Nephron progenitor cell (in vitro differentiated cells): ENCODE results near the gene IRF7.
"Not testable (repeated sequence)": the region's sequence is repeated elsewhere in the genome, so short reads cannot be mapped to it uniquely, and the experiment has no call there.

ENCODE experiments used
- DNase-seq: peaks from one replicate; pipeline ENCODE4 v3.0.0; 2021
- H3K27ac Mint-ChIP-seq: 2 replicates; pipeline ENCODE4 v1.8.0; 2021; ENCODE audit warnings: mild to moderate bottlenecking, moderate library complexity, mixed read lengths
- H3K27me3 Mint-ChIP-seq: 2 replicates; pipeline ENCODE4 v1.8.0; 2021; ENCODE audit warnings: mild to moderate bottlenecking, low read depth, mixed read lengths; ENCODE audit not compliant: poor library complexity
- H3K36me3 Mint-ChIP-seq: 2 replicates; pipeline ENCODE4 v1.8.0; 2021; ENCODE audit warnings: low read depth, mixed read lengths
- H3K4me1 Mint-ChIP-seq: 2 replicates; pipeline ENCODE4 v1.8.0; 2021; ENCODE audit warnings: mixed read lengths
- H3K4me3 Mint-ChIP-seq: 2 replicates; pipeline ENCODE4 v1.8.0; 2021; ENCODE audit warnings: mild to moderate bottlenecking, moderate library complexity, mixed read lengths
- H3K9me3 Mint-ChIP-seq: 2 replicates; pipeline ENCODE4 v1.8.0; 2021; ENCODE audit warnings: mild to moderate bottlenecking, moderate library complexity, mixed read lengths
- TF ChIP-seq, protein P1 (sequence below): fragments of 200-600 bp; sonication (generic); IDR thresholded peaks from 2 replicates; pipeline ENCODE4 v1.5.0; 2021; ENCODE audit warnings: antibody characterized with exemption

The IRF7 gene

DNA sequence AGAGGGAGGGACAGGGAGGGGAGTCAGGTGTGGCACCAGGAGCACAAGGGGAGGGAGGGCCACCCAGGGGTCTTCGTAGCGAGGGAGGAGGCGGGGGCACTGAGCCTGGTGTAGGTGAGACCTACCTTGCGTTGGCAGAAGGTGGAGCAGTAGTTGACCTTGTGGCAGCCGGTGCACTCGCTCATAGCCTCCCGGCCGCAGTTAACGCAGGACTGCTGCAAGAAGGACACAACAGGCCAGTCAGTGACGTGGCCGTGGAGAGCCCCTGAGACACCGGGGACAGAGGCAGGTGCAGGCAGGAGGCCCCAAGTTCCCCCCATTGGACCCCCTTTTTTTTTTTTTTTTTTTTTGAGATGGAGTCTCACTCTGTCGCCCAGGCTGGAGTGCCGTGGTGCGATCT lies 38.1 kb upstream of the IRF7 start:
- H3K27me3 Mint-ChIP-seq, result no peaks in the 10 kb centered on the region
- no peak overlapping the region for H3K27ac Mint-ChIP-seq
- no peak overlapping the region for H3K4me3 Mint-ChIP-seq
- no peaks in the 10 kb centered on the region for H3K4me1 Mint-ChIP-seq
- DNase-seq, result no peak
- peaks cover 41% of the 10 kb centered on the region for H3K36me3 Mint-ChIP-seq
- TF ChIP-seq, protein P1, sequence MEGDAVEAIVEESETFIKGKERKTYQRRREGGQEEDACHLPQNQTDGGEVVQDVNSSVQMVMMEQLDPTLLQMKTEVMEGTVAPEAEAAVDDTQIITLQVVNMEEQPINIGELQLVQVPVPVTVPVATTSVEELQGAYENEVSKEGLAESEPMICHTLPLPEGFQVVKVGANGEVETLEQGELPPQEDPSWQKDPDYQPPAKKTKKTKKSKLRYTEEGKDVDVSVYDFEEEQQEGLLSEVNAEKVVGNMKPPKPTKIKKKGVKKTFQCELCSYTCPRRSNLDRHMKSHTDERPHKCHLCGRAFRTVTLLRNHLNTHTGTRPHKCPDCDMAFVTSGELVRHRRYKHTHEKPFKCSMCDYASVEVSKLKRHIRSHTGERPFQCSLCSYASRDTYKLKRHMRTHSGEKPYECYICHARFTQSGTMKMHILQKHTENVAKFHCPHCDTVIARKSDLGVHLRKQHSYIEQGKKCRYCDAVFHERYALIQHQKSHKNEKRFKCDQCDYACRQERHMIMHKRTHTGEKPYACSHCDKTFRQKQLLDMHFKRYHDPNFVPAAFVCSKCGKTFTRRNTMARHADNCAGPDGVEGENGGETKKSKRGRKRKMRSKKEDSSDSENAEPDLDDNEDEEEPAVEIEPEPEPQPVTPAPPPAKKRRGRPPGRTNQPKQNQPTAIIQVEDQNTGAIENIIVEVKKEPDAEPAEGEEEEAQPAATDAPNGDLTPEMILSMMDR, result no peak
- H3K9me3 Mint-ChIP-seq, result no peaks in the 10 kb centered on the region

DNA sequence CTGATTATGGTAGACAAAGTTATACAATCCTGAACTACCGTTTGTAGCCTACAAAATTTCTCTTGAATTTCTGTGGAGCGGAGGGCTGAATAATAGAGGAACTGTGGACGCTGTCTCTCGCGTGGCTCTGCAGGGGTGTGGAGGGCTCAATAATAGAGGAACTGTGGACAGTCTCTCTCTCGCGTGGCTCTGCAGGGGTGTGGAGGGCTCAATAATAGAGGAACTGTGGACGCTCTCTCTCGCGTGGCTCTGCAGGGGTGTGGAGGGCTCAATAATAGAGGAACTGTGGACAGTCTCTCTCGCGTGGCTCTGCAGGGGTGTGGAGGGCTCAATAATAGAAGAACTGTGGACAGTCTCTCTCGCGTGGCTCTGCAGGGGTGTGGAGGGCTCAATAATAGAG lies 37.4 kb upstream of the IRF7 start:
- H3K9me3 Mint-ChIP-seq, DNase-seq, H3K4me3 Mint-ChIP-seq, H3K27me3 Mint-ChIP-seq, H3K27ac Mint-ChIP-seq, H3K4me1 Mint-ChIP-seq: not testable (repeated sequence)
- H3K36me3 Mint-ChIP-seq, result peaks cover 47% of the 10 kb centered on the region

DNA sequence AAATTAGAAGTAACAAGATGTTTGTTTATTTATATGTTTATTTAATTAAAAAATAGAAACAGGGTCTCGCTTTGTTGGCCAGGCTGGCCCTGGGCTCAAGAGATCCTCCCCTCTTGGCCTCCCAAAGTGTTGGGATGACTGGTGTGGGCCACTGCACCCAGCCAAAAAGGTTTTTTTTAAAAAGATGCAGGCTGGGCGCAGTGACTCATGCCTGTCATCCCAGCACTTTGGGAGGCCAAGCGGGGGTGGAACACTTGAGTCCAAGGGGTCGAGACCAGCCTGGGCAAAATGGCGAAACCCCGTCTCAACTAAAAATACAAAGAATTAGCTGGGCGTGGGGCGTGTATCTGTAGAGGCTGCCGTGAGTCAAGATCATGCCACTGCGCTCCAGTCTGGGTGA lies 34.7 kb upstream of the IRF7 start:
- no peak overlapping the region for H3K4me3 Mint-ChIP-seq

DNA sequence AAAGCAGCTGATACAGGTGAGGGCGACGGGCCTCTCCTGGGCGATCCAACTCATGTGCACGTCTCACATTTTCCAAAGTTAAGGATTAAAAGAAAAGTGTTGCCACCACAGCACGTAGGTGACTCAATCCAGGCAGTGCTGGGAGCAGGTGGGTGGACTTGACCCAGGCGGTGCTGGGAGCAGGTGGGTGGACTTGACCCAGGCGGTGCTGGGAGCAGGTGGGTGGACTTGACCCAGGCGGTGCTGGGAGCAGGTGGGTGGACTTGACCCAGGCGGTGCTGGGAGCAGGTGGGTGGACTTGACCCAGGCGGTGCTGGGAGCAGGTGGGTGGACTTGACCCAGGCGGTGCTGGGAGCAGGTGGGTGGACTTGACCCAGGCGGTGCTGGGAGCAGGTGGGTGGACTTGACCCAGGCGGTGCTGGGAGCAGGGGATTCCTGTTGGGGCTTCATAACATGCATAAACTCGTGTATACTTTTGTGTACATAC lies 32.0 kb upstream of the IRF7 start:
- not testable (repeated sequence) for H3K27ac Mint-ChIP-seq, H3K4me1 Mint-ChIP-seq, H3K4me3 Mint-ChIP-seq, H3K27me3 Mint-ChIP-seq, DNase-seq, H3K9me3 Mint-ChIP-seq
- peaks cover 44% of the 10 kb centered on the region for H3K36me3 Mint-ChIP-seq

More for the DNA sequence above, 34.7 kb upstream of the IRF7 start:
- TF ChIP-seq, protein P1, result no peak
- H3K4me1 Mint-ChIP-seq, result no peaks in the 10 kb centered on the region
- H3K36me3 Mint-ChIP-seq, result peaks cover 52% of the 10 kb centered on the region
- no peaks in the 10 kb centered on the region for H3K9me3 Mint-ChIP-seq
- DNase-seq, result no peak
- no peak overlapping the region for H3K27ac Mint-ChIP-seq
- no peaks in the 10 kb centered on the region for H3K27me3 Mint-ChIP-seq

DNA sequence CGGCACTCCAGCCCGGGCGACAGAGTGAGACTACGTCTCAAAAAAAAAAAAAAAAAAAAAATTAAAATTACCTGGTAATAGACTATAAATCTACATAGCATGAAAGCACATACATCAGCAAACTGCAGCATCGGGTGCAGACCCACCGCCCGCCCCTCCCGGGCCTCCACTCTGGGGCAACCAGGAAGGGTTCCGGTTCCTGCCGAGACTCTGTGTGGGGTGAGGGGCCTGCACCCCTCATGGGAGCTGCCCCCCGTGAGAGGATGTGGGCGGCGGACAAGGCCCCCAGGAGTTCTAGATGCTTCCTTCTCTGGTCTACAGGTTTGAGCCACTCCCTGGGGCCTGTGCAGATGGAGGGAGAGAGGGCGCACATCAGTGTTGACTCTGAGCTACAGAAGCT lies 30.5 kb upstream of the IRF7 start:
- TF ChIP-seq, protein P1, result no peak
- no peak for DNase-seq
- Mint-ChIP-seq H3K27ac (no peak overlapping the region), H3K36me3 (peaks cover 29% of the 10 kb centered on the region), H3K9me3 (no peaks in the 10 kb centered on the region), H3K4me1 (no peaks in the 10 kb centered on the region), H3K27me3 (peaks cover 7% of the 10 kb centered on the region), H3K4me3 (no peak overlapping the region)

DNA sequence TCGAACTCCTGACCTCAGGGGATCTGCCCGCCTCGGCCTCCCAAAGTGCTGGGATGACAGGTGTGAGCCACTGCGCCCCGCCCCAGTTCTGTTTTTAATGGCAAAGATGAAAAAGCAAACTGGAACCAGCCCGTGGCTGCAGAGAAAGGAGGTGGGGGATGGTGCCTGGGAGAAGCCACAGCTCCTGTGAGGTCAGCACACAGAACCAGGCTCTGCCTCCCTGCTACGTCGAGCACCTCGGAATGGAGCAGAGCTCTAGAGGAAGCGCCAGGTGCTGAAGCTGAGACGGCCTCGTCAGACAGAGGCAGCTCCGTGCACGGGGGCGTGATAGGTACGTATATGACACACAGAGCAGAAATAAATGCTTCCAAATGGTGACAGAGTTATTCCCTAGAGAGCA lies 29.8 kb upstream of the IRF7 start:
- Mint-ChIP-seq H3K27me3 (peaks cover 9% of the 10 kb centered on the region), H3K27ac (no peak overlapping the region), H3K4me3 (no peak overlapping the region), H3K4me1 (no peaks in the 10 kb centered on the region), H3K9me3 (no peaks in the 10 kb centered on the region), H3K36me3 (peaks cover 22% of the 10 kb centered on the region)
- TF ChIP-seq, protein P1, result no peak
- no peak for DNase-seq

DNA sequence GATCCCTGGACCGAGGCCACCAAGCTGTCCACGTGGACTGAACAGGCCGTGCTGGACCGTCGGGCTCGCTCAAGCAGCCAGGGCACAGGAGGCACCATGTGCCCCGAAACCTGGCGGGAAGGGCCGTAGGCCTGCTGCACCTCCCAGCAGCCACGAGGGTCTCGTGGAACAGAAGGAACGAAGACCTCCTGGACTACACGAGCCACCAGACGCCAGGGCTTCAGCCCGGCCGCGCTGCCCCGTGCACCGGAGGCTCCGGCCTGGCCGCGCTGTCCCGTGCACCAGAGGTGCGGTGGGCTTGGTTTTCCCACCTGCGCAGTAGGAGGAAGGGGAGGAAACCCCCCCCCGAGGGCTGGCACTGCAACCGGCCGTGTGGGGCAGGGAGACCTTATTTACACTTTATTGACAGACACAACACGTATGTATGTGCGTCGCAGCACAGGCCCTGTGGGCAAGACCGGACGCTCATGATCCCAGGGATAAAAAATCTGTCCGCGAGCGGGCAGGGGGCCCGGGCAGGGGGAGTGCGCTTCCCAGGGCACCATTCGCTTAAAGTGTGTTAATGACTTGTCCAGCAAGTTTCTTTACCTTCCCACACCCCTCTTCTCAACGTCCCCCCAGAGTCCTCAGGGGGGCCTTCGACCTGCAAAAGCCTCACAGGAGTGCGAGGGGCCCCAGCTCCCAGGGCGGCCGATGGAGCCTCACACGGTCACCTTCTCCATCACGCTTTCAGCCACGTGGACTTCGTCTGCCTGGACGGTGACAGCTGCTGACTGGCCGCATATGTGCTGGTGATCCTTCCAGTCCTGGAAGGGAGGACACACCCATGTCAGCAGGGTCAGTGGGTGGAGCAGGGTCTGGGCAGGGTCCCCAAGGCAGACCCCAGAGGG lies 28.3 kb upstream of the IRF7 start:
- Mint-ChIP-seq H3K9me3 (no peaks in the 10 kb centered on the region), H3K4me3 (no peak overlapping the region), H3K27me3 (peaks cover 15% of the 10 kb centered on the region)

More for the DNA sequence above, 28.3 kb upstream of the IRF7 start:
- TF ChIP-seq, protein P1, result no peak
- peaks cover 1% of the 10 kb centered on the region for H3K4me1 Mint-ChIP-seq
- no peak for DNase-seq
- no peak overlapping the region for H3K27ac Mint-ChIP-seq
- H3K36me3 Mint-ChIP-seq, result peaks cover 14% of the 10 kb centered on the region
